ENCODE results near the gene DDX46.
"Not testable (repeated sequence)": the region's sequence is repeated elsewhere in the genome, so short reads cannot be mapped to it uniquely, and the experiment has no call there.

The DDX46 gene

DNA sequence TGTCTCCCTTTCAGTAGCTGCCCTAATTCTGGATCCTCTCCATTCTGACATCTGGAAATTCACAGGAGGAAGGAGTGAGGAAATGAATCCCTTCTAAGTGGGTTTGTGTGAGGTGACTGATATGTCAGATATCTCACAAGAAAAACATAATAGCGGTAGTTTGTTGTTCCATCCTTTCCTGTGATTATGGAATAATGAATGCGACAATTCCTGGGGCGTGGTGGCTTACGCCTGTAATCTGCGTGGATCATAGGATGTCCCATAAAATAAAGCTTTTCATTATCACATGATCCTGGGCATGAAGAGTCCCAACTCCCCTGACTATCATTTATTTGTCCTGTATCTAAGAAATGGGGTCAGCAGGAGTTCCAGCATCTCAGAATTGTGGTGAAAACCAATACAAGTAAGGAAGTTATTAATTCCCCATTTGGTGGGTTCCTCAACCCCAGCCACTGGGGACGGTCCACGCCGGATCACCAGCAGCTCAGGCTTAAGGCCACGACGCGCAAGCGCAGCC, 86.8 kb downstream of the DDX46 start:
- no peak for DNase-seq
- Mint-ChIP-seq H3K27me3 (no peaks in the 10 kb centered on the region), H3K4me1 (peaks cover 43% of the 10 kb centered on the region), H3K9me3 (no peaks in the 10 kb centered on the region), H3K27ac (peak overlapping the region; percentile 96), H3K36me3 (peaks cover 11% of the 10 kb centered on the region), H3K4me3 (peak overlapping the region; percentile 89)
- CTCF ChIA-PET = interaction anchor here (0.9 kb wide), 1 partner anchor 59 kb away, joined by 3 read pairs; the partner anchor contains the start of gene PCBD2

GRCh38 chr5:134845852-134846640, 87.5 kb downstream of the DDX46 start, which contains the start of gene C5orf24:
Gene C5orf24, plus strand, starts transcription at chr5:134845968. Its CDS starts 8,933 bp downstream, at chr5:134854901.
- peak; percentile 96 for DNase-seq
- Mint-ChIP-seq H3K27me3 (no peaks in the 10 kb centered on the region), H3K36me3 (peaks cover 6% of the 10 kb centered on the region), H3K9me3 (no peaks in the 10 kb centered on the region), H3K4me1 (peaks cover 48% of the 10 kb centered on the region), H3K27ac (peak within 1 kb of the TSS; percentile 96), H3K4me3 (peak within 1 kb of the TSS; percentile 89)
- CTCF ChIA-PET = interaction anchor here (0.9 to 1.1 kb wide), 2 partner anchors 31 to 59 kb away, joined by 3 to 4 read pairs; partner anchors contain the start of gene PCBD2

DNA sequence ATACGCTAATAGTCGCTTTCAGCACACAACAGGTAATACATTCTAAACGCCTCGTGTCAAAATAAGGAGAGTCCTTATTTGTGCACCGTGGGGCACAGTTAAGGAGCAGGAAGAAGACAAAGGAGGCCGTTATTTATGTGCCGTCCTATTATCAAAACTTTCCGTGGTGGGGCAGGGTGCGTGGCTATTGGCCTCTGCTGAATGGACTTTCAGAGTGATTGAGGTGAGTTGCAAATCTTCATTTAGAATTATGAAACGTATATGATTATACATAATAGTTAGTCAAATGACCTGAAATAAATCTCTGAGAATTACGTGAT, 88.0 kb downstream of the DDX46 start:
- CTCF ChIA-PET = interaction anchor here (1.1 to 1.2 kb wide), 2 partner anchors 31 to 58 kb away, joined by 4 to 5 read pairs; partner anchors contain the start of gene PCBD2
- Mint-ChIP-seq H3K4me1 (peaks cover 53% of the 10 kb centered on the region), H3K4me3 (peak overlapping the region; percentile 89), H3K9me3 (no peaks in the 10 kb centered on the region), H3K36me3 (peaks cover 6% of the 10 kb centered on the region), H3K27me3 (no peaks in the 10 kb centered on the region), H3K27ac (peak overlapping the region; percentile 96)
- DNase-seq = peak; percentile 42

DNA sequence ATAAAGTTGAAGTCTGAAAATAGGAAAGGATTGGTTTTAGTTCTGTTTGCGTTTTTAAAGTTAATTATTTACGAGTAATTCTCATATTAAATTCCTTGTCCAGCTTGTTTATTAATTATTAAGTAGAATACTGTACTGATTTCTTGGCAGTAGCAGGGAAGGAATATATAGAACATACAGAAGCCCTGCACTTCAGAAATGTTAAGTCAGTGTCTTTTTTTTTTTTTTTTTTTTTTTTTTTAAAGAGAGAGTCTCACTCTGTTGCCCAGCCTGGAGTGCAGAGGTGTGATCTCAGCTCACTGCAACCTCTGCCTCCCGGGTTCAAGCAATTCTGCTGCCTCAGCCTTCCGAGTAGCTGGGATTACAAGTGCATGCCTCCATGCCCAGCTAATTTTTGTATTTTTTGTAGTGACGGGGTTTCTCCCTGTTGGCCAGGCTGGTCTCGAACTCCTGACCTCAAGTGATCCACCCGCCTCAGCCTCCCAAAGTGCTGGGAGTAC, 90.9 kb downstream of the DDX46 start:
- CTCF ChIA-PET = interaction anchor here (1.1 to 1.7 kb wide), 3 partner anchors 55 to 262 kb away, joined by 4 to 6 read pairs (median 4); partner anchors contain the start of genes CAMLG and PCBD2
- not testable (repeated sequence) for H3K9me3 Mint-ChIP-seq, H3K27me3 Mint-ChIP-seq, H3K4me3 Mint-ChIP-seq, H3K27ac Mint-ChIP-seq, DNase-seq
- peaks cover 65% of the 10 kb centered on the region for H3K4me1 Mint-ChIP-seq
- peaks cover 15% of the 10 kb centered on the region for H3K36me3 Mint-ChIP-seq

- H3K36me3 Mint-ChIP-seq = peaks cover 25% of the 10 kb centered on the region
These were observed 92.8 kb downstream of the DDX46 start for GRCh38 chr5:134851307-134851923.

GRCh38 chr5:134856465-134856864, 97.9 kb downstream of the DDX46 start:
- DNase-seq, H3K27me3 Mint-ChIP-seq, H3K27ac Mint-ChIP-seq, H3K4me3 Mint-ChIP-seq, H3K9me3 Mint-ChIP-seq: not testable (repeated sequence)
- Mint-ChIP-seq H3K36me3 (peaks cover 35% of the 10 kb centered on the region), H3K4me1 (peaks cover 19% of the 10 kb centered on the region)
- CTCF ChIA-PET = interaction anchor here (1.0 kb wide), 1 partner anchor 9 kb away, joined by 3 read pairs; no protein-coding TSS in a partner anchor

More at GRCh38 chr5:134851307-134851923, 92.8 kb downstream of the DDX46 start:
- H3K4me1 Mint-ChIP-seq = peaks cover 61% of the 10 kb centered on the region
- no peak overlapping the region for H3K4me3 Mint-ChIP-seq
- H3K27ac Mint-ChIP-seq = peak overlapping the region; percentile 5
- CTCF ChIA-PET = interaction anchor here (0.7 to 1.6 kb wide), 9 partner anchors 9 to 271 kb away, joined by 3 to 9 read pairs (median 3); partner anchors contain the start of gene PCBD2
- H3K9me3 Mint-ChIP-seq = no peaks in the 10 kb centered on the region
- no peak for DNase-seq
- H3K27me3 Mint-ChIP-seq = no peaks in the 10 kb centered on the region

DNA sequence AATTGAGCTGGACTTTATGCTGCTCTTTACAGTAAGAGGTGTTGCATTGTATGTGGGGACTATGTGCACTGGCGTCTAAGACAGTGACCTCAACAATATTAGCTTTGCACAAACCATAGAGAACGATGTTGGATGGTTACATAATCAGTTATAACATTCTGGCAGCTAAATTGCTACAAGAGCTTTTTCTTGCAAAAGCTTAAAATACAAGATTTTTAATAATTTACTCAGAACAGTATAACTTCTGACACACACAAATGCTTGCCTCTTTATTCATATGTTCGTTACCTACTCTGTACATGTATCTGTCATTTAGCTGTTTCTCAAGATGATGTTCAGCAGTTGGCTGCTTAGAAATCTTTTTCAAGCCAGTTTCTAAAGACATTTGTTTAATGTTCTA, 98.8 kb downstream of the DDX46 start:
- no peak for DNase-seq
- peaks cover 33% of the 10 kb centered on the region for H3K36me3 Mint-ChIP-seq
- CTCF ChIA-PET = no interaction called here
- no peak overlapping the region for H3K27ac Mint-ChIP-seq
- H3K4me1 Mint-ChIP-seq = peaks cover 15% of the 10 kb centered on the region
- no peaks in the 10 kb centered on the region for H3K9me3 Mint-ChIP-seq
- H3K27me3 Mint-ChIP-seq = no peaks in the 10 kb centered on the region
- no peak overlapping the region for H3K4me3 Mint-ChIP-seq

DNA sequence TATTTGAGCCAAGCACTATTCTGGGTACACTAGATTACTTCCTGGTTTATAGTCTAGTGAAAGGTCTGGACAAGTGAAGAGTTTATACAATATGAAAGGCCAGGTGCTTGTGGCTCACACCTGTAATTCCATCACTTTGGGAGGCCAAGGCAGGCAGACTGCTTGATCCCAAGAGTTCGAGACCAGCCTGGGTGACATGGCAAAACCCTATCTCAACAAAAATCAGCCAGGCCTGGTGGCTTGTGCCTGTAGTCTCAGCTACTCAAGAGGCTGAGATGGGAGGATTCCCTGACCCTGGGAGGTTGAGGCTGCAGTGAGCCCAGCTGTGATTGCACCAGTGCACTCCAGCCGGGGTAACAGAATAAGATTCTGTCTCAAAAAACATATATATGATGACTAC, 106.1 kb downstream of the DDX46 start:
- Mint-ChIP-seq H3K36me3 (peaks cover 14% of the 10 kb centered on the region), H3K4me3 (no peak overlapping the region), H3K27me3 (no peaks in the 10 kb centered on the region), H3K4me1 (no peaks in the 10 kb centered on the region), H3K27ac (no peak overlapping the region), H3K9me3 (no peaks in the 10 kb centered on the region)
- DNase-seq = no peak
- CTCF ChIA-PET = interaction anchor here (1.0 kb wide), 1 partner anchor 9 kb away, joined by 3 read pairs; no protein-coding TSS in a partner anchor

GRCh38 chr5:134873494-134873893, 114.9 kb downstream of the DDX46 start:
- peak overlapping the region; percentile 98 for H3K4me3 Mint-ChIP-seq
- peak; percentile 38 for DNase-seq
- H3K27me3 Mint-ChIP-seq = no peaks in the 10 kb centered on the region
- H3K36me3 Mint-ChIP-seq = peaks cover 22% of the 10 kb centered on the region
- CTCF ChIA-PET = interaction anchor here (1.0 to 1.6 kb wide), 4 partner anchors 13 to 225 kb away, joined by 3 to 7 read pairs (median 4); partner anchors contain the start of genes PCBD2 and SEC24A
- H3K9me3 Mint-ChIP-seq = no peaks in the 10 kb centered on the region
- H3K4me1 Mint-ChIP-seq = peaks cover 42% of the 10 kb centered on the region
- H3K27ac Mint-ChIP-seq = peak overlapping the region; percentile 96

GRCh38 chr5:134873987-134874830, 115.6 kb downstream of the DDX46 start, which contains the start of gene TXNDC15:
Gene TXNDC15, plus strand, starts transcription at chr5:134874371. Its CDS starts 57 bp downstream, at chr5:134874428.
- H3K36me3 Mint-ChIP-seq = peaks cover 29% of the 10 kb centered on the region
- H3K4me3 Mint-ChIP-seq = peak within 1 kb of the TSS; percentile 98
- H3K4me1 Mint-ChIP-seq = peaks cover 47% of the 10 kb centered on the region
- DNase-seq = peak; percentile 89
- no peaks in the 10 kb centered on the region for H3K27me3 Mint-ChIP-seq
- peak within 1 kb of the TSS; percentile 96 for H3K27ac Mint-ChIP-seq
- CTCF ChIA-PET = interaction anchor here (1.0 to 1.6 kb wide), 3 partner anchors 14 to 30 kb away, joined by 3 to 7 read pairs (median 5); partner anchors contain the start of gene PCBD2
- no peaks in the 10 kb centered on the region for H3K9me3 Mint-ChIP-seq

DNA sequence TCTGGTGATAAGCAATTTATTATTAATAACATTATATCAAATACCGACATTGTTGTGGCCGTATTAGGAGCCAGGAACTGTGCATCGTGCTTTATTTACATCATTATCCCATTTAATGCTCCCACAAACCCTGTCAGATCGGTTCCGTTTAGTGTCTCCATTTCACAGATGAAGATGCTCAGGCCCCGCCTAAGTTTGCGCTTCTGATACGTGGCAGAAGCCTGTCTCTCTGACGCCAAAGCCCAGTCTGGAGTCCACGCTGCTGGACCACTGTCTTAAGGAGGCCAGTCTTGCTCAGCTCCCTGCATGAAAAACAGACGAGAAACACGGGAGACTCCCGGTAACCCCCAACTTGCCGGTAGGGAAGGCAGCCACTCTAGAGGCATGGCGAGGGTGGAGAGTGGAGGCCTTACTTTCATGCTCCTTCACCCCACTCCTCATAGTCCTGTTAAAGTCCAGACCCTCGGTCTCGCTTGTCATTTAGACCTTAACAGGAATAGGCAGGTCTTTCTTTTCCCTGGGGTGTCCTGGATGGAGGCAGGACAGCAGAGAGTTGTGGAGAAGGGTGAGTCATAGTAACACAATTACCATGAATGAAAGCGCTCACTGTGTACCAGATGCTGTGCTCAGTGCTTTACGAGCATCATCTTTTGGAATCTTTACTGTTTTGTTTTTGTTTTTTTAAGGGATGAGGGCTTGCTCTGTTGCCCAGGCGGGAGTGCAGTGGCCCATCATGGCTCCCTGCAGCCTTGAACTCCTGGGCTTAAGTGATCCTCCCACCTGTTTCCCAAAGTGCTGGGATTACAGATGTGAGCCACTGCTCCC, 116.5 kb downstream of the DDX46 start:
- peaks cover 56% of the 10 kb centered on the region for H3K4me1 Mint-ChIP-seq

DNA sequence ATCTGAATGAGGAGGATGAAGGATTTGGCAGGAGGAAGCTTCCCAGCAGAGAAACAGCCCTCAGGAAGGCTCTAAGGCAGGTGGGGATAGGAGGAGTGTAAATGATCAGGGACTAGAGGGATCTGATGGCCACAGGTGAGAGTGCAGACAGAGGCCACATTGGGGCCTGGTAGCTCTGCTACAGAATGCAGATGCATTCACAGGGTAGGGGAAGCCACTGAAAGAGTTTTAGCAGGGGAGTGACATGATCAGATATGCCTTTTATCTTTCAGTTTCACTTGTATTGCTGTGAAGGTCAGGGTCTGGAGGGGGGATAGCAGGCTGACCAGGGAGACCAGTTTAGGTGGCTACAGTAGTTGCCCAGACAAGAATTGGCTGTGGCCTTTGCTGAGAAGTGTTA, 118.6 kb downstream of the DDX46 start:
- CTCF ChIA-PET = interaction anchor here (1.8 to 2.7 kb wide), 2 partner anchors 25 to 27 kb away, joined by 7 to 9 read pairs; partner anchors contain the start of gene PCBD2
- peak overlapping the region; percentile 77 for H3K27ac Mint-ChIP-seq
- H3K36me3 Mint-ChIP-seq = peaks cover 37% of the 10 kb centered on the region
- H3K4me3 Mint-ChIP-seq = peak overlapping the region; percentile 5
- no peaks in the 10 kb centered on the region for H3K9me3 Mint-ChIP-seq
- peaks cover 61% of the 10 kb centered on the region for H3K4me1 Mint-ChIP-seq
- no peak for DNase-seq
- no peaks in the 10 kb centered on the region for H3K27me3 Mint-ChIP-seq

More for the DNA sequence above, 116.5 kb downstream of the DDX46 start:
- H3K27me3 Mint-ChIP-seq = no peaks in the 10 kb centered on the region
- H3K4me3 Mint-ChIP-seq = peak overlapping the region; percentile 98
- CTCF ChIA-PET = no interaction called here
- peaks cover 32% of the 10 kb centered on the region for H3K36me3 Mint-ChIP-seq
- H3K27ac Mint-ChIP-seq = peak overlapping the region; percentile 96
- H3K9me3 Mint-ChIP-seq = no peaks in the 10 kb centered on the region
- DNase-seq = peak; percentile 50

Data from activated naive CD4-positive, alpha-beta T cell treated with anti-CD3 and anti-CD28 coated beads, Interleukin-2, amount 10 ng/mL, durations not matched to agents 7 days and 5 days (primary cell).